ENCODE measurements around the gene MALSU1. TPM values are rescaled to one million over a fixed set of nuclear protein-coding genes. Genes with fewer than 3 reads are reported as not detected.
"Not testable (repeated sequence)": the region's sequence is repeated elsewhere in the genome, so short reads cannot be mapped to it uniquely, and the experiment has no call there.

The MALSU1 gene
- total and polyA plus RNA-seq, 4 donors, result 30.3 to 84.6 (median 40.5) TPM

GRCh38 chr7:23299770-23300300, 696 bp downstream of the MALSU1 start:
- Histone ChIP-seq H3K36me3 (ENCODE audit: control insufficient read depth in 4 of 4, insufficient read depth in 3 of 4, low read depth in 1 of 4, low read length in 3 of 4) (peaks cover 0 to 9% (median 4%) of the 10 kb centered on the region in 4 donors), H3K9me3 (ENCODE audit: control insufficient read depth in 4 of 4, low read length in 3 of 4) (no peaks in the 10 kb centered on the region), H3K9ac (ENCODE audit: low read depth in 1 of 2, low read length in 2 of 2) (peak overlapping the region; percentile 63 to 99), H3K4me3 (ENCODE audit: low read depth in 1 of 3, low read length in 3 of 3) (peak overlapping the region; percentile 68 to 100 (median 99)), H3K27me3 (ENCODE audit: control insufficient read depth in 4 of 4, insufficient read depth in 4 of 4, low read length in 3 of 4) (no peaks in the 10 kb centered on the region), H3K27ac (ENCODE audit: low read depth in 1 of 2, low read length in 2 of 2) (peak overlapping the region; percentile 85 to 90), H3K4me1 (ENCODE audit: control insufficient read depth in 4 of 4, insufficient read depth in 4 of 4, low read length in 3 of 4) (peaks cover 6 to 26% (median 19%) of the 10 kb centered on the region in 4 donors)
- no peak for TF ChIP-seq GABPA (IDR thresholded peaks at IDR 0.05 in 1 of 2, conservative IDR thresholded peaks at IDR 0.05 in 1 of 2)
- no peak for TF ChIP-seq ATF3 (IDR thresholded peaks at IDR 0.05)
- 10% methylated on average over 12 of the region's 12 CpGs for WGBS
- DNase-seq (ENCODE audit: low spot score), result peak; percentile 35

- Histone ChIP-seq H3K9me3 (ENCODE audit: control insufficient read depth in 4 of 4, low read length in 3 of 4) (no peaks in the 10 kb centered on the region), H3K27ac (ENCODE audit: low read depth in 1 of 2, low read length in 2 of 2) (no peak overlapping the region), H3K4me3 (ENCODE audit: low read depth in 1 of 3, low read length in 3 of 3) (no peak overlapping the region), H3K27me3 (ENCODE audit: control insufficient read depth in 4 of 4, insufficient read depth in 4 of 4, low read length in 3 of 4) (no peaks in the 10 kb centered on the region), H3K36me3 (ENCODE audit: control insufficient read depth in 4 of 4, insufficient read depth in 3 of 4, low read depth in 1 of 4, low read length in 3 of 4) (peaks cover 8 to 23% (median 18%) of the 10 kb centered on the region in 4 donors), H3K4me1 (ENCODE audit: control insufficient read depth in 4 of 4, insufficient read depth in 4 of 4, low read length in 3 of 4) (peaks cover 0 to 10% (median 3%) of the 10 kb centered on the region in 4 donors), H3K9ac (ENCODE audit: low read depth in 1 of 2, low read length in 2 of 2) (no peak overlapping the region)
- DNase-seq (ENCODE audit: low spot score), result no peak
- no peak for TF ChIP-seq NR2F2 (IDR thresholded peaks at IDR 0.05)
- no peak for TF ChIP-seq TAF1 (conservative IDR thresholded peaks at IDR 0.05)
- no peak for TF ChIP-seq SP1 (IDR thresholded peaks at IDR 0.05)
- no peak for TF ChIP-seq EGR1 (IDR thresholded peaks at IDR 0.05; ENCODE audit: low read depth in 2 of 2)
- no peak for TF ChIP-seq RAD21 (IDR thresholded peaks at IDR 0.05)
- no peak for TF ChIP-seq CTCF (IDR thresholded peaks at IDR 0.05; ENCODE audit: low read depth, low read length, missing input control)
- 96% methylated on average over 2 of the region's 2 CpGs for WGBS
Observed at GRCh38 chr7:23306936-23307521, 7.9 kb downstream of the MALSU1 start.

- H3K27ac ChIP-seq (ENCODE audit: low read depth in 1 of 2, low read length in 2 of 2), result no peak overlapping the region
Observed at GRCh38 chr7:23308754-23309153, 9.6 kb downstream of the MALSU1 start.

GRCh38 chr7:23312141-23312540, 13.0 kb downstream of the MALSU1 start:
- not testable (repeated sequence) for H3K9ac ChIP-seq (ENCODE audit: low read depth in 1 of 2, low read length in 2 of 2); H3K27me3 ChIP-seq (ENCODE audit: control insufficient read depth in 4 of 4, insufficient read depth in 4 of 4, low read length in 3 of 4); H3K9me3 ChIP-seq (ENCODE audit: control insufficient read depth in 4 of 4, low read length in 3 of 4); H3K27ac ChIP-seq (ENCODE audit: low read depth in 1 of 2, low read length in 2 of 2); H3K4me3 ChIP-seq (ENCODE audit: low read depth in 1 of 3, low read length in 3 of 3); DNase-seq (ENCODE audit: low spot score); H3K4me1 ChIP-seq (ENCODE audit: control insufficient read depth in 4 of 4, insufficient read depth in 4 of 4, low read length in 3 of 4)
- H3K36me3 ChIP-seq (ENCODE audit: control insufficient read depth in 4 of 4, insufficient read depth in 3 of 4, low read depth in 1 of 4, low read length in 3 of 4), result peaks cover 6 to 21% (median 12%) of the 10 kb centered on the region in 4 donors
- 88% methylated on average over 2 of the region's 2 CpGs for whole genome bisulfite sequencing

More at GRCh38 chr7:23308754-23309153, 9.6 kb downstream of the MALSU1 start:
- TF ChIP-seq TAF1 (conservative IDR thresholded peaks at IDR 0.05) (no peak), YY1 (IDR thresholded peaks at IDR 0.05) (no peak)
- Histone ChIP-seq H3K27me3 (ENCODE audit: control insufficient read depth in 4 of 4, insufficient read depth in 4 of 4, low read length in 3 of 4) (no peaks in the 10 kb centered on the region), H3K4me3 (ENCODE audit: low read depth in 1 of 3, low read length in 3 of 3) (no peak overlapping the region), H3K4me1 (ENCODE audit: control insufficient read depth in 4 of 4, insufficient read depth in 4 of 4, low read length in 3 of 4) (peaks cover 0 to 6% (median 1%) of the 10 kb centered on the region in 4 donors), H3K36me3 (ENCODE audit: control insufficient read depth in 4 of 4, insufficient read depth in 3 of 4, low read depth in 1 of 4, low read length in 3 of 4) (peaks cover 8 to 21% (median 12%) of the 10 kb centered on the region in 4 donors), H3K9ac (ENCODE audit: low read depth in 1 of 2, low read length in 2 of 2) (no peak overlapping the region), H3K9me3 (ENCODE audit: control insufficient read depth in 4 of 4, low read length in 3 of 4) (no peaks in the 10 kb centered on the region)
- WGBS, result 86% methylated on average over 6 of the region's 6 CpGs
- no peak for DNase-seq (ENCODE audit: low spot score)

Data from liver (tissue), 9 donors.